GM19455 (cell line): Measurements from ENCODE around the gene TTLL8.
"Not testable (repeated sequence)": the region's sequence is repeated elsewhere in the genome, so short reads cannot be mapped to it uniquely, and the experiment has no call there.

Experiments used
- ATAC-seq: cut with Tn5 transposase; IDR thresholded peaks from one replicate; pipeline ENCODE4 v1.9.1; 2021; ENCODE audit not compliant: unreplicated experiment

The TTLL8 gene

GRCh38 chr22:49993649-49994360 lies 64.3 kb downstream of the TTLL8 start:
- no peak for ATAC-seq

- ATAC-seq = no peak
Measured at GRCh38 chr22:49992921-49993648, 65.0 kb downstream of the TTLL8 start.

- no peak for ATAC-seq
Measured at GRCh38 chr22:49991907-49992533, 66.1 kb downstream of the TTLL8 start.

GRCh38 chr22:49991167-49991566 lies 66.9 kb downstream of the TTLL8 start:
- ATAC-seq = no peak

- ATAC-seq = not testable (repeated sequence)
Measured at GRCh38 chr22:49989826-49990225, 68.3 kb downstream of the TTLL8 start.

- ATAC-seq = no peak
Measured at GRCh38 chr22:49986325-49986724, 71.8 kb downstream of the TTLL8 start.

- ATAC-seq = no peak
Measured at GRCh38 chr22:49983148-49984042, 74.7 kb downstream of the TTLL8 start.

- not testable (repeated sequence) for ATAC-seq
Measured at GRCh38 chr22:49981799-49982198, 76.3 kb downstream of the TTLL8 start.

- no peak for ATAC-seq
Measured at GRCh38 chr22:49979587-49980264, 78.4 kb downstream of the TTLL8 start.

GRCh38 chr22:49977578-49977977 lies 80.5 kb downstream of the TTLL8 start:
- ATAC-seq = no peak

GRCh38 chr22:49976439-49977175 lies 81.5 kb downstream of the TTLL8 start:
- no peak for ATAC-seq

- ATAC-seq = no peak
Measured at GRCh38 chr22:49975543-49976389, 82.3 kb downstream of the TTLL8 start.

GRCh38 chr22:49973018-49973961 lies 84.8 kb downstream of the TTLL8 start:
- no peak for ATAC-seq

- no peak for ATAC-seq
Measured at GRCh38 chr22:49972163-49973017, 85.7 kb downstream of the TTLL8 start.

GRCh38 chr22:49971232-49972162 lies 86.6 kb downstream of the TTLL8 start:
- ATAC-seq = peak; percentile 25
